ENCODE measurements around the gene SERPINB2.

Gene SERPINB2

DNA sequence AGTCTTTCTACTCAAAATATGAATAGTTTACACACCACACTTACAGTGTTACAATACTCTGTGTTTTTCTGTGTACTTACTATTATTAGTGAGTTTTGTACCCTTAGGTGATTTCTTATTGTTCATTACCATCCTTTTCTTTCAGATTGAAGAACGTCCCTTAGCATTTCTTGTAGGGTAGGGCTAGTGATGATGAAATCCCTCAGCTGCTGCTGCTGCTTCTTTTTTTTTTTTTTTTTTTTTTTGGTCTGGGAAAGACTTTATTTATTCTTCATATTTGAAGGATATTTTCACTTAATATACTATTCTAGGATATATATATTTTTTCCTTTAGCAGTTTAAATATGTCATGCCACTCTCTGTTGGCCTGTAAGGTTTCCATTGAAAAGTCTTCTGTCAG is 29.0 kb upstream of the SERPINB2 start:
- no peak for DNase-seq
- Histone ChIP-seq H3K27me3 (no peaks in the 10 kb centered on the region), H3K36me3 (no peaks in the 10 kb centered on the region), H3K4me3 (ENCODE audit: low read depth, low read length) (no peak overlapping the region), H3K9me3 (no peaks in the 10 kb centered on the region), H3K4me1 (no peaks in the 10 kb centered on the region)
- TF ChIP-seq, protein P1, sequence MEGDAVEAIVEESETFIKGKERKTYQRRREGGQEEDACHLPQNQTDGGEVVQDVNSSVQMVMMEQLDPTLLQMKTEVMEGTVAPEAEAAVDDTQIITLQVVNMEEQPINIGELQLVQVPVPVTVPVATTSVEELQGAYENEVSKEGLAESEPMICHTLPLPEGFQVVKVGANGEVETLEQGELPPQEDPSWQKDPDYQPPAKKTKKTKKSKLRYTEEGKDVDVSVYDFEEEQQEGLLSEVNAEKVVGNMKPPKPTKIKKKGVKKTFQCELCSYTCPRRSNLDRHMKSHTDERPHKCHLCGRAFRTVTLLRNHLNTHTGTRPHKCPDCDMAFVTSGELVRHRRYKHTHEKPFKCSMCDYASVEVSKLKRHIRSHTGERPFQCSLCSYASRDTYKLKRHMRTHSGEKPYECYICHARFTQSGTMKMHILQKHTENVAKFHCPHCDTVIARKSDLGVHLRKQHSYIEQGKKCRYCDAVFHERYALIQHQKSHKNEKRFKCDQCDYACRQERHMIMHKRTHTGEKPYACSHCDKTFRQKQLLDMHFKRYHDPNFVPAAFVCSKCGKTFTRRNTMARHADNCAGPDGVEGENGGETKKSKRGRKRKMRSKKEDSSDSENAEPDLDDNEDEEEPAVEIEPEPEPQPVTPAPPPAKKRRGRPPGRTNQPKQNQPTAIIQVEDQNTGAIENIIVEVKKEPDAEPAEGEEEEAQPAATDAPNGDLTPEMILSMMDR (IDR thresholded peaks at IDR 0.05; ENCODE audit: low read depth, low read length): no peak

DNA sequence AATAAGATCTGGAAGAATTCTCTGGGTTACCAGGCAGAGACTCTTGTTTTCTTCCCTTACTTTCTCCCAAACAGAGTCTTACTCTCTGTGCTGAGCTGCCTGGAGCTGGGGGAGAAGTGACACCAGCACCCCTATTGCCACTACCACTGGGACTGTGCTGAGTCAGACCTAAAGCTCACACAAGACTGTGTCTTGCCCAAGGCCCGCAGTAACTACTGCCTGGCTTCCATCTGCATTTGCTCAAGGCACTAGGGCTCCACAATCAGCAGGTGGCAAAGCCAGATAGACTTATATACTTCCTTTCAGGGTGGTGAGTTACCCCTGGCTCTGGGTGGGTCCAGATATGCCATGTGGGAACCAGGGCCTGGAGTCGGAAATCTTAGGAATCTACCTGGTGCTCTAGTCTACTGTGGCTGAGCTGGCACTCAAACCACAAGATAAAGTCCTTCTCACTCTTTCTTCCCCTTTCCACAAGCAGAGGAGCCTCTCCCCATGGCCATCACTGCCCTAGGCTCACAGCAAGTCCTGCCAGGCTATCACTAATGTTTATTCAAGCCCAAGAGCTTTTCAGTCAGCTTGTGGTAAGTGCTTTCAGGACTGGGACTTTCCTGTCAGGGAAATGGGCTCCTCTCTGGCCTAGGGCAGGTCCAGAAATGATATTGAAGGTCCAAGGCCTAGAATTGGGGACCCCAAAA is 27.6 kb upstream of the SERPINB2 start:
- Histone ChIP-seq H3K4me1 (no peaks in the 10 kb centered on the region), H3K27me3 (no peaks in the 10 kb centered on the region), H3K4me3 (ENCODE audit: low read depth, low read length) (no peak overlapping the region), H3K9me3 (no peaks in the 10 kb centered on the region), H3K36me3 (no peaks in the 10 kb centered on the region)
- TF ChIP-seq, protein P1 (IDR thresholded peaks at IDR 0.05; ENCODE audit: low read depth, low read length): no peak
- no peak for DNase-seq

DNA sequence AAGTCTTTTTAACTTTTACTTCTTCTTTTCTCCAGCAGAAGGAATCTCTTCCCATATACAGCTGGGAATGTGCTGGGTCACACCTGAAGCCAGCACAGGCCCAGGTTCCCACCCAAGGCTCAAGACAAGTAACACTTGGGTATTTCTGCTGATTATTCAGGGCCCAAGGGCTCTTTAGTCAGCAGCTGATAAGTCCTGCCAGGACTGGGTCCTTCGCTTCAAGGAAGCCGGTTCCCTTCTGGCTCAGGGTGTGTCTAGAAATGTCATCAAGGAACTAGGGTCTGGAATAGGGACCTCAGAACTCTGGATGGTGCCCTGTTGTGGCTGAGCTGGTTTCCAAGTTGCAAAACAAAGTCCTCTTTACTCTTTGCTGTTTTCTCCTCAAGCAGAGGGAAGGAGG is 27.0 kb upstream of the SERPINB2 start:
- Histone ChIP-seq H3K9me3 (no peaks in the 10 kb centered on the region), H3K4me1 (no peaks in the 10 kb centered on the region), H3K36me3 (no peaks in the 10 kb centered on the region), H3K27me3 (no peaks in the 10 kb centered on the region), H3K4me3 (ENCODE audit: low read depth, low read length) (no peak overlapping the region)
- no peak for DNase-seq
- TF ChIP-seq, protein P1 (IDR thresholded peaks at IDR 0.05; ENCODE audit: low read depth, low read length): no peak

DNA sequence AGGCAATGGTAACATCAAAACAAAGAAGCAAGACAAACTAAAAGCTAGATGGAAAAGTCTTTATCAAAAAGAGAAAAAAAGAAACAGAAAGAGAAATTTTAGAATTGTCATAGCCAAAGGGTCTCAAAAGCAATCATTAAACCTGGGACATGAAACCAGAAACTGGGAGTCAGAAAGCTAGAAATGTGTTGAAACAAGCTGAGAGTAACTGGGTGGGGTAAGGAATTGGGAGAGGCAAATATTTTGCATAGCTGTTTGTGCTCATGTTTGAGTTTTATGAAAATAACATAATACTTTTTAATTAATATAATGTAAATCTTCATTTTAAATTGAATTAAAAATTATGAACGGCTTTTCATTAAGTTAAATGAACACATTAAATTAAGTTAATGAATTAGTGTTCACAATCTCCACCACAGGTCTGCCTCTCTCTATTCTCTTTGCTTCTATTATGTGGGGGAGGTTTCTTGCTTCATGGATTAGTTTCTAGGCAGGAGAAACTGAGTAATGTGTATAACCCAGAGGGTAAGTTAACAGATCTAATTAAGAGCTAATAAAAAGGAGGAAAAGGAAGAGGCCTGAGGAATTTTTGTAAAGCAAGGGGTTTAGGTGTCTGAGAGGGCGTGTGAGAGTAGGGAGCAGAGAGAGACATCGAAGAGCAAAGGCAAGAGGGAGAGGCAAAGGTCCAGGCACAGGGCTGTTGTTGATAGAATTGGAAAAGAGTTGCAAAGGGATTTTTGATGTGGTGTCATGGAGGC is 20.0 kb upstream of the SERPINB2 start:
- no peaks in the 10 kb centered on the region for H3K36me3 ChIP-seq
- H3K9me3 ChIP-seq: no peaks in the 10 kb centered on the region
- H3K4me1 ChIP-seq: no peaks in the 10 kb centered on the region
- H3K4me3 ChIP-seq (ENCODE audit: low read depth, low read length): no peak overlapping the region
- no peaks in the 10 kb centered on the region for H3K27me3 ChIP-seq
- TF ChIP-seq, protein P1 (IDR thresholded peaks at IDR 0.05; ENCODE audit: low read depth, low read length): no peak
- DNase-seq: no peak

DNA sequence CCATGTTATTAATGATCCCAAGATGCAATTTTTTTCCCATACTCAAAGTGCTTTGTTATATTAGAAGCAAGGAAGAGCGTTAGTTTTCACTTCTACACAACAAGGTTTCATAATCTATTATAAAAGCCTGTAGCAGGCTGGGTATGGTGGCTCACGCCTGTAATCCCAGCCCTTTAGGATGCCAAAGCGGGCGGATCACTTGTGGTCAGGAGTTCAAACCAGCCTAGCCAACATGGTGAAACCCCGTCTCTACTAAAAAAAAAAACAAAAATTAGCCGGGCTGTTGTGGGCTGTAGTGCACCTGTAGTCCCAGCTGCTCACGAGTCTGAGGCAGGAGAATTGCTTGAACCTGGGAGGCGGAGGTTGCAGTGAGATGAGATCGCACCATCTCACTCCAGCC is 19.0 kb upstream of the SERPINB2 start:
- Histone ChIP-seq H3K36me3 (no peaks in the 10 kb centered on the region), H3K4me1 (no peaks in the 10 kb centered on the region), H3K27me3 (no peaks in the 10 kb centered on the region), H3K9me3 (no peaks in the 10 kb centered on the region), H3K4me3 (ENCODE audit: low read depth, low read length) (no peak overlapping the region)
- TF ChIP-seq, protein P1 (IDR thresholded peaks at IDR 0.05; ENCODE audit: low read depth, low read length): no peak
- no peak for DNase-seq

DNA sequence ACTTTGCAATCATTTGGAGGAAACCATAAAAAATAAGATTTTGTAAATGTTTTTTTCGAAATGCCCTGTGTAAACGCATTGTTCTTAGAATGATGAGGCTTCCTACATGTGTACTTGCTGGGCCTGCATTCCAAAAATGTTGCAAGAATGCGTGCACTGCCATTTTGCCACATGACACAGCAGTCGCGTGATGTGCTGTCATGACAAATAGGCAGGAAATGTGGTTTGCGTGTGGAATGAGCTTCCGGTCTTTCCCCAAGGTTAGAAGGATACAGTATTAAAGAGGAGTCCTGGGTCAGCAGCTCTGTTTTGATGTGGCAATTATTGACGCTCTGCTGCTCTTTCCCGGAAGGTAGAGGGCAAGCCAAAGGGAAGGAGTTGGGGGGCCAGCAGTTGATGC is 18.1 kb upstream of the SERPINB2 start:
- DNase-seq: no peak
- H3K36me3 ChIP-seq: no peaks in the 10 kb centered on the region
- no peak overlapping the region for H3K4me3 ChIP-seq (ENCODE audit: low read depth, low read length)
- no peaks in the 10 kb centered on the region for H3K9me3 ChIP-seq
- H3K27me3 ChIP-seq: no peaks in the 10 kb centered on the region
- no peaks in the 10 kb centered on the region for H3K4me1 ChIP-seq
- TF ChIP-seq, protein P1 (IDR thresholded peaks at IDR 0.05; ENCODE audit: low read depth, low read length): no peak
